ENCODE measurements around the gene PRSS57. TPM values are rescaled to one million over a fixed set of nuclear protein-coding genes. Genes with fewer than 3 reads are reported as not detected.
A peak's percentile ranks its signal among the peaks of the same experiment; 100 is the strongest.

The PRSS57 gene
- total and polyA plus RNA-seq, 7 experiments from 2014 or later: 0.27 to 2.1 TPM; not detected in 5

DNA sequence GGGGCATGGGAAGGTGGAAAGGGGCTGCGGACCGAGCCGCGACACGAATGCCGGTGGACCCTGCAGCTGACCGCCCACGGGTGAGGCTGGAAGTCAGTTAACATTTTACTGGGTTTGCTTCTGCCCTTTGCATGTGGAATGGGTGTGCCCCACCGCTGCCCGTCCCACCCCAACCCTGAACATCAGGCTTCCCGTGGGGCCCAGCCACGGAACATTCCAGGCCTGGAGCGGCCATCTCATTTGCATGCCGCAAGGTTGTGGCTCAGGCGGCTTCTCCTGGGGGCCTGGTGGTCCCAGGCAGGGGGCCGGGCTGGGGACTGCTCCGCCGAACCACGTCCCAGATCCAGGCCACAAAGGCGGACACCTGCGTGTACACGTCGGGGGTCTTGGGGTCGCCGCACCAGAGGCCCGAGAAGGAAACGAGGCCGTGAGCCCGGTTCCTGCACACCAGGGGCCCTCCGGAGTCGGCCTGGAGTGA lies 9.8 kb downstream of the PRSS57 start:
- intact Hi-C loops (cut with micrococcal nuclease): no loop called here
- peaks cover 0 to 5% (median 0%) of the 10 kb centered on the region in 7 donors for H3K4me1 Mint-ChIP-seq
- CTCF ChIA-PET: no interaction called here

DNA sequence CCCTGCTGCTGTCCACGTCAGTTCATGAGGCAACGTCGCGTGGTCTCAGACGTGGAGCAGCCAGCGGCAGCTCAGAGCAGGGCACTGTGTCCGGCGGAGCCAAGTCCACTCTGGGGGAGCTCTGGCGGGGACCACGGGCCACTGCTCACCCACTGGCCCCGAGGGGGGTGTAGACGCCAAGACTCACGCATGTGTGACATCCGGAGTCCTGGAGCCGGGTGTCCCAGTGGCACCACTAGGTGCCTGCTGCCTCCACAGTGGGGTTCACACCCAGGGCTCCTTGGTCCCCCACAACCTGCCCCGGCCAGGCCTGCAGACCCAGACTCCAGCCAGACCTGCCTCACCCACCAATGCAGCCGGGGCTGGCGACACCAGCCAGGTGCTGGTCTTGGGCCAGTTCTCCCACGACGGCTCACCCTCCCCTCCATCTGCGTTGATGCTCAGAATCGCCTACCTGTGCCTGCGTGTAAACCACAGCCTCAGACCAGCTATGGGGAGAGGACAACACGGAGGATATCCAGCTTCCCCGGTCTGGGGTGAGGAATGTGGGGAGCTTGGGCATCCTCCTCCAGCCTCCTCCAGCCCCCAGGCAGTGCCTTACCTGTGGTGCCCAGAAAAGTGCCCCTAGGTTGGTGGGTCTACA lies 12.5 kb downstream of the PRSS57 start:
- intact Hi-C loops (cut with micrococcal nuclease): loop anchor here in 1 of 2 donors (5.0 kb wide), 4 partner anchors 50 to 490 kb away; partner anchors contain the start of genes SBNO2 and WDR18
- POLR2A ChIA-PET: no interaction called here
- no peaks in the 10 kb centered on the region for H3K9me3 Mint-ChIP-seq
- H3K4me1 ChIP-seq (ENCODE audit: control insufficient read depth in 2 of 2, insufficient read depth in 2 of 2, low read length in 2 of 2): peaks cover 5 to 12% of the 10 kb centered on the region in 2 donors
- H3K4me1 Mint-ChIP-seq: peaks cover 0 to 8% (median 0%) of the 10 kb centered on the region in 7 donors
- H3K27me3 Mint-ChIP-seq: no peaks in the 10 kb centered on the region
- no peak for DNase-seq
- H3K27ac Mint-ChIP-seq: peak overlapping the region in 1 of 9 donors; percentile 13
- no peak overlapping the region for H3K27ac ChIP-seq (ENCODE audit: low read depth, low read length)
- CTCF ChIA-PET: no interaction called here
- no peak for ATAC-seq
- H3K27me3 ChIP-seq (ENCODE audit: control insufficient read depth in 2 of 2, insufficient read depth in 2 of 2, low read length in 2 of 2): no peaks in the 10 kb centered on the region
- no peaks in the 10 kb centered on the region for H3K36me3 Mint-ChIP-seq
- no peak overlapping the region for H3K4me3 Mint-ChIP-seq
- H3K36me3 ChIP-seq (ENCODE audit: control insufficient read depth in 2 of 3, insufficient read depth in 3 of 3, low read length in 3 of 3): no peaks in the 10 kb centered on the region
- H3K4me3 ChIP-seq (ENCODE audit: low read length): no peak overlapping the region
- H3K9me3 ChIP-seq (ENCODE audit: control insufficient read depth in 2 of 3, low read length in 3 of 3): no peaks in the 10 kb centered on the region

More for the DNA sequence above, 9.8 kb downstream of the PRSS57 start:
- H3K36me3 Mint-ChIP-seq: no peaks in the 10 kb centered on the region
- Histone ChIP-seq H3K27ac (ENCODE audit: low read depth, low read length) (no peak overlapping the region), H3K4me3 (ENCODE audit: low read length) (no peak overlapping the region), H3K4me1 (ENCODE audit: control insufficient read depth in 2 of 2, insufficient read depth in 2 of 2, low read length in 2 of 2) (peaks cover 0 to 6% of the 10 kb centered on the region in 2 donors), H3K9me3 (ENCODE audit: control insufficient read depth in 2 of 3, low read length in 3 of 3) (no peaks in the 10 kb centered on the region), H3K27me3 (ENCODE audit: control insufficient read depth in 2 of 2, insufficient read depth in 2 of 2, low read length in 2 of 2) (no peaks in the 10 kb centered on the region), H3K36me3 (ENCODE audit: control insufficient read depth in 2 of 3, insufficient read depth in 3 of 3, low read length in 3 of 3) (no peaks in the 10 kb centered on the region)
- POLR2A ChIA-PET: no interaction called here
- H3K4me3 Mint-ChIP-seq: no peak overlapping the region
- no peaks in the 10 kb centered on the region for H3K9me3 Mint-ChIP-seq
- H3K27me3 Mint-ChIP-seq: no peaks in the 10 kb centered on the region
- DNase-seq (no peak), ATAC-seq (no peak)
- H3K27ac Mint-ChIP-seq: no peak overlapping the region

DNA sequence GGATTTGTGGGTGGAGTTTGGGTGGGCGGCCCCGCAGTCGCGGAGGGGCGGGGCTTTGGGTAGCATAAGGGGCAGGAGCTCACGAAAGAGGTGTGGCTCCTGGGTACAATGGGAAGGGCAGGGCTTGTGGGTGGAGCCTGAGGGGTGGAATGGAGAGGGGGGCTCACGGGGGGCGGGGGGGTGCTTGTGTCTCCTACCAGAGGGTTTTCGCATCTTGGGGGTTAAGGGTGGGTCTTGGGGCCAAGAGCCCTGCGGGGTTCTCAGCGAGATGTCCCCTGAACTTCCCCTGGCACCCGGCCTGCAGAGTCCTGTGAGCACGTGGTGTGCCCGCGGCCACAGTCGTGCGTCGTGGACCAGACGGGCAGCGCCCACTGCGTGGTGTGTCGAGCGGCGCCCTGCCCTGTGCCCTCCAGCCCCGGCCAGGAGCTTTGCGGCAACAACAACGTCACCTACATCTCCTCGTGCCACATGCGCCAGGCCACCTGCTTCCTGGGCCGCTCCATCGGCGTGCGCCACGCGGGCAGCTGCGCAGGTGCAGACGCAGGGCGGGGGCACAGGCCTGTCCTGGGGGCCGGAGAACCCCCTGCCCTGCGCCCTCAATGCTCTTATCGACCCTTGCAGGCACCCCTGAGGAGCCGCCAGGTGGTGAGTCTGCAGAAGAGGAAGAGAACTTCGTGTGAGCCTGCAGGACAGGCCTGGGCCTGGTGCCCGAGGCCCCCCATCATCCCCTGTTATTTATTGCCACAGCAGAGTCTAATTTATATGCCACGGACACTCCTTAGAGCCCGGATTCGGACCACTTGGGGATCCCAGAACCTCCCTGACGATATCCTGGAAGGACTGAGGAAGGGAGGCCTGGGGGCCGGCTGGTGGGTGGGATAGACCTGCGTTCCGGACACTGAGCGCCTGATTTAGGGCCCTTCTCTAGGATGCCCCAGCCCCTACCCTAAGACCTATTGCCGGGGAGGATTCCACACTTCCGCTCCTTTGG lies 13.9 kb downstream of the PRSS57 start:
- H3K27me3 ChIP-seq (ENCODE audit: control insufficient read depth in 2 of 2, insufficient read depth in 2 of 2, low read length in 2 of 2): no peaks in the 10 kb centered on the region
- Mint-ChIP-seq H3K4me1 (peaks cover 0 to 8% (median 0%) of the 10 kb centered on the region in 7 donors), H3K27me3 (peaks cover 0 to 5% (median 0%) of the 10 kb centered on the region in 5 donors), H3K27ac (peak overlapping the region; percentile 89 to 100 (median 98)), H3K9me3 (no peaks in the 10 kb centered on the region), H3K36me3 (no peaks in the 10 kb centered on the region), H3K4me3 (peak overlapping the region; percentile 77 to 95 (median 92))
- H3K36me3 ChIP-seq (ENCODE audit: control insufficient read depth in 2 of 3, insufficient read depth in 3 of 3, low read length in 3 of 3): no peaks in the 10 kb centered on the region
- ChIA-PET CTCF (no interaction called here), POLR2A (interaction anchor here (1.0 to 1.4 kb wide), 4 partner anchors 18 to 588 kb away, joined by 3 to 11 read pairs (median 4); partner anchors contain the start of genes BSG, CIRBP and RNF126)
- ATAC-seq (no peak), DNase-seq (peak in 7 of 9 donors; percentile 33 to 49 (median 41))
- H3K27ac ChIP-seq (ENCODE audit: low read depth, low read length): peak overlapping the region; percentile 82
- intact Hi-C loops (cut with micrococcal nuclease): loop anchor here (2.0 to 5.0 kb wide), 7 partner anchors 51 to 491 kb away; partner anchors contain the start of genes POLR2E (in 1 of the 2), SBNO2 (in 1 of the 2), TPGS1 (in 1 of the 2) and WDR18 (in 1 of the 2)
- H3K9me3 ChIP-seq (ENCODE audit: control insufficient read depth in 2 of 3, low read length in 3 of 3): no peaks in the 10 kb centered on the region
- H3K4me3 ChIP-seq (ENCODE audit: low read length): peak overlapping the region; percentile 78
- peaks cover 5 to 12% of the 10 kb centered on the region in 2 donors for H3K4me1 ChIP-seq (ENCODE audit: control insufficient read depth in 2 of 2, insufficient read depth in 2 of 2, low read length in 2 of 2)

DNA sequence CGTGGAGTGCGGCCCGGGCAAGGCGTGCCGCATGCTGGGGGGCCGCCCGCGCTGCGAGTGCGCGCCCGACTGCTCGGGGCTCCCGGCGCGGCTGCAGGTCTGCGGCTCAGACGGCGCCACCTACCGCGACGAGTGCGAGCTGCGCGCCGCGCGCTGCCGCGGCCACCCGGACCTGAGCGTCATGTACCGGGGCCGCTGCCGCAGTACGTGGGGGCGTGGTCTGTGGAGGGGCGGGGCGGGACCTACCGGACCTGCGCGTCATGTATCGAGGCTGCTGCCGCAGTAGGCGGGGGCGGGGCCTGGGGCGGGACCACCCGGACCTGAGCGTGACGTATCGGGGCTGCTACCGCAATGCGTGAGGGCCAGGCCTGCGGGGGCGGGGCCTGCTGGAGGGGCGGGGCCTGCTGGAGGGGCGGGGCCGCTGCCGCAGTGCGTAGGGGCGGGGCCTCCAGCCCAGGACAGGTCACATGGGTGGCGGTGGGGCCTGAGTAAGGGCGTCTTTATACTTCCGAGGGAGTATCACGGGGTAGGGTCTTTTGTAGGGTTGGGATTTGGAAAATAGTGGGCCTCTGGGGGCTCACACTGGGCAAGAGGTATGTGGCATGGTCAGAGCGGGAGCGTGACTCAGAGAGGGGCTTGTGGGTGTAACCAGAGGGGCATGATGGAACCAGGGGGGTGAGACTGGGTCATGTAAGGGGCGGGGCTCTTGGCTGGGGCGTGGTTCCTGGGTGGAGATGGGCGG lies 14.8 kb downstream of the PRSS57 start:
- peaks cover 5 to 12% of the 10 kb centered on the region in 2 donors for H3K4me1 ChIP-seq (ENCODE audit: control insufficient read depth in 2 of 2, insufficient read depth in 2 of 2, low read length in 2 of 2)
- ATAC-seq (peak; percentile 91), DNase-seq (peak; percentile 94 to 100 (median 97))
- Mint-ChIP-seq H3K27ac (peak overlapping the region; percentile 89 to 100 (median 98)), H3K27me3 (peaks cover under 1 to 10% (median under 1%) of the 10 kb centered on the region in 5 donors), H3K4me3 (peak overlapping the region; percentile 77 to 95 (median 92)), H3K9me3 (no peaks in the 10 kb centered on the region), H3K36me3 (no peaks in the 10 kb centered on the region), H3K4me1 (peaks cover 0 to 8% (median 2%) of the 10 kb centered on the region in 7 donors)
- intact Hi-C loops (cut with micrococcal nuclease): loop anchor here (1.0 to 5.0 kb wide), 21 partner anchors 17 to 727 kb away; partner anchors contain the start of genes PTBP1 (in 2 of the 2), RNF126 (in 2 of the 2), BSG (in 1 of the 2) and CDC34 (in 1 of the 2)
- H3K4me3 ChIP-seq (ENCODE audit: low read length): peak overlapping the region; percentile 78
- H3K9me3 ChIP-seq (ENCODE audit: control insufficient read depth in 2 of 3, low read length in 3 of 3): no peaks in the 10 kb centered on the region
- H3K36me3 ChIP-seq (ENCODE audit: control insufficient read depth in 2 of 3, insufficient read depth in 3 of 3, low read length in 3 of 3): no peaks in the 10 kb centered on the region
- CTCF ChIA-PET: no interaction called here
- H3K27ac ChIP-seq (ENCODE audit: low read depth, low read length): peak overlapping the region; percentile 82
- POLR2A ChIA-PET: interaction anchor here (1.0 to 1.4 kb wide), 5 partner anchors 17 to 589 kb away, joined by 3 to 11 read pairs (median 3); partner anchors contain the start of genes BSG, CIRBP and RNF126
- H3K27me3 ChIP-seq (ENCODE audit: control insufficient read depth in 2 of 2, insufficient read depth in 2 of 2, low read length in 2 of 2): peaks cover 0 to 2% of the 10 kb centered on the region in 2 donors

DNA sequence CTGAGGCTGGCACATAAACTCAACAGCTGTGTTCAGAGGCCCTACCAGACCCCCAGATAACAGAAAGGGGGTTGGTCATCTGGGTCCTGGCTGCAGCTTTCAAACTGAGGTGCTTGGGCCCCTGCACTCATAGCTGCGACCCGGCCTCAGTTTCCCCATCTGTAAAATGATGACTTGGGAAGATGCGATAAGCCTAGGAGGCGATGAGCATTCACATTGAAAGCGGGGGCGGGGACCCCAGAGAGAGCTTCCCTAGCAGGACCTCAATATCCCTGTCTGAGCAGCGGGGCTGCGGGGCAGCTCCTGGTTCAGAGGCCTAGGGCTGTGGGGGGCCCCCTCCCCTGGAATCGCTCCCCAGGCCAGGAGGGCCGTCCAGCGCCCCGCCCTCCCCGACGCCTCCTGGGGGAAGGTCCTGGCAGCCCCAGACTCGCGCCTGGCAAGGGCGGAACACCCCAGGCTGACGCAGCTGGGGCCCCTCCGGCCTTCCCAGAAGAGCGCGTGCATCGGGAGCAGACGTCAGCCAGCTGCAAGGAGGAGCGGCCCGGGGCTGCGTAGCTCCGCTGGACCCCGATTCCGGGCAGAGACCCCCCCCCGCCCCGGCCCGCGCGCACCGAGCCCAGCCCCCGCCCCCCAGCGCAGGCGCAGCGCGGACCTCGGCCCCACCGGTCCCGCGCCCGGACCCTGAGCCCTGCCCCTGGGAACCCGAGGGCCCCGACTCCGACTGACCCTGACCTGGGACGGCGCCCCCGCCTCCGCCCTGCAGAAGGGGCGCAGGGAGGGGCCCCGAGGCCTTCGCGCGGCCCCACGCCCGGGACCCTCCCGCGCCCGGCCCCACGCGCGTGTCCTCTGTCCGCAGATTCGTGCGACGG lies 15.6 kb downstream of the PRSS57 start:
- Mint-ChIP-seq H3K27me3 (peaks cover 6 to 15% (median 6%) of the 10 kb centered on the region in 5 donors), H3K4me1 (peaks cover 0 to 11% (median 5%) of the 10 kb centered on the region in 7 donors), H3K9me3 (no peaks in the 10 kb centered on the region), H3K27ac (peak overlapping the region in 3 of 9 donors; percentile 47 to 68 (median 54)), H3K4me3 (peak overlapping the region; percentile 71 to 91 (median 80)), H3K36me3 (no peaks in the 10 kb centered on the region)
- Histone ChIP-seq H3K27me3 (ENCODE audit: control insufficient read depth in 2 of 2, insufficient read depth in 2 of 2, low read length in 2 of 2) (peaks cover 0 to 3% of the 10 kb centered on the region in 2 donors), H3K27ac (ENCODE audit: low read depth, low read length) (peak overlapping the region; percentile 79), H3K4me3 (ENCODE audit: low read length) (peak overlapping the region; percentile 54), H3K4me1 (ENCODE audit: control insufficient read depth in 2 of 2, insufficient read depth in 2 of 2, low read length in 2 of 2) (peaks cover 5 to 12% of the 10 kb centered on the region in 2 donors), H3K36me3 (ENCODE audit: control insufficient read depth in 2 of 3, insufficient read depth in 3 of 3, low read length in 3 of 3) (no peaks in the 10 kb centered on the region), H3K9me3 (ENCODE audit: control insufficient read depth in 2 of 3, low read length in 3 of 3) (no peaks in the 10 kb centered on the region)
- POLR2A ChIA-PET: interaction anchor here (0.7 to 2.2 kb wide), 7 partner anchors 9 to 589 kb away, joined by 3 to 11 read pairs (median 4); partner anchors contain the start of genes CIRBP and RNF126
- CTCF ChIA-PET: interaction anchor here (0.7 to 1.1 kb wide), 3 partner anchors 14 to 92 kb away, joined by 3 to 7 read pairs (median 6); partner anchors contain the start of gene PRSS57
- ATAC-seq (no peak), DNase-seq (peak in 6 of 9 donors; percentile 28 to 57 (median 36))
- intact Hi-C loops (cut with micrococcal nuclease): loop anchor here (1.0 to 5.0 kb wide), 21 partner anchors 16 to 728 kb away; partner anchors contain the start of genes PTBP1 (in 2 of the 2), RNF126 (in 2 of the 2), BSG (in 1 of the 2) and CDC34 (in 1 of the 2)

All from naive thymus-derived CD4-positive, alpha-beta T cell (primary cell).